K562 (cell line): Measurements from ENCODE around the gene MPL. TPM values are rescaled to one million over a fixed set of nuclear protein-coding genes. Genes with fewer than 3 reads are reported as not detected.

Source experiments
- CHD1 ChIP-seq: fragments of 200-600 bp; sonication (generic); IDR thresholded peaks from one replicate; pipeline ENCODE4 v1.6.1; 2012; ENCODE audit warnings: mild to moderate bottlenecking, moderate library complexity, low read length, inconsistent platforms
- CREB3L1 ChIP-seq: fragments of 450-650 bp; IDR thresholded peaks from 2 replicates; pipeline ENCODE4 v1.6.1; 2014; ENCODE audit warnings: low read depth, mild to moderate bottlenecking, moderate library complexity, borderline replicate concordance
- ELF1 ChIP-seq: fragments of 200-800 bp; sonication (Bioruptor generic); IDR thresholded peaks from 2 replicates; pipeline ENCODE4 v1.6.1; 2016; ENCODE audit warnings: missing genetic modification characterization, missing compliant biosample characterization
- EP400 ChIP-seq: fragments of 450-650 bp; IDR thresholded peaks from 2 replicates; pipeline ENCODE4 v1.6.1; 2017; ENCODE audit warnings: antibody characterized with exemption, mild to moderate bottlenecking, moderate library complexity
- ERF ChIP-seq: fragments of 450-650 bp; formaldehyde crosslinking; IDR thresholded peaks from 2 replicates; pipeline ENCODE4 v1.4.0; 2020; ENCODE audit warnings: mild to moderate bottlenecking, mixed read lengths
- GABPA ChIP-seq: fragments of 200-800 bp; sonication (Bioruptor generic); conservative IDR thresholded peaks from 2 replicates; pipeline ENCODE4 v1.6.1; 2016; ENCODE audit warnings: low read depth, missing genetic modification characterization, missing compliant biosample characterization
- HDGF ChIP-seq: fragments of 450-650 bp; IDR thresholded peaks from 2 replicates; pipeline ENCODE4 v1.6.1; 2016
- HMGN3 ChIP-seq: IDR thresholded peaks from 2 replicates; pipeline ENCODE4 v1.6.1; 2011; ENCODE audit warnings: borderline replicate concordance, low read depth, mild to moderate bottlenecking, mixed read lengths, low read length; ENCODE audit not compliant: insufficient read length; ENCODE audit errors: extremely low read depth
- KLF6 ChIP-seq: fragments of 250-450 bp; sonication (Bioruptor Pico); IDR thresholded peaks from 2 replicates; pipeline ENCODE4 v1.4.0; 2020; ENCODE audit warnings: mild to moderate bottlenecking, moderate library complexity, borderline replicate concordance
- MLLT1 ChIP-seq, 2 experiments: fragments of 450-650 bp; IDR thresholded peaks; 2 replicates each; pipeline ENCODE4 v1.6.1; 2016
- NCOA2 ChIP-seq, 2 experiments: fragments of 450-650 bp; IDR thresholded peaks; 2 replicates each; pipeline ENCODE4 v1.6.1; 2018; ENCODE audit warnings: mild to moderate bottlenecking in 2 of 2, moderate library complexity in 1 of 2; ENCODE audit not compliant: partially characterized antibody in 2 of 2
- NR2C2 ChIP-seq, 2 experiments: fragments of 200-800 bp in 1 of 2; sonication (Bioruptor generic) in 1 of 2; sonication (generic) in 1 of 2; formaldehyde crosslinking in 1 of 2; IDR thresholded peaks; 2 replicates each; pipeline versions ENCODE4 v1.6.1 to v1.8.0; 2016 to 2022; ENCODE audit warnings: mild to moderate bottlenecking in 1 of 2, missing compliant biosample characterization in 1 of 2, missing genetic modification characterization in 1 of 2, missing genetic modification reagents in 1 of 2
- PHB2 ChIP-seq: fragments of 450-650 bp; IDR thresholded peaks from 2 replicates; pipeline ENCODE4 v1.6.1; 2017; ENCODE audit warnings: low read depth
- RNF2 ChIP-seq: sonication (generic); IDR thresholded peaks from 2 replicates; pipeline ENCODE4 v1.6.1; 2016
- SMC3 ChIP-seq: conservative IDR thresholded peaks from 2 replicates; pipeline ENCODE4 v1.6.1; 2011; ENCODE audit warnings: low read depth, low read length, improper control_type of control experiment; ENCODE audit not compliant: insufficient read depth
- TCF15 ChIP-seq: fragments of 250-450 bp; sonication (Bioruptor Pico); IDR thresholded peaks from 2 replicates; pipeline ENCODE4 v1.8.0; 2022; ENCODE audit warnings: moderate library complexity, mild to moderate bottlenecking, inconsistent platforms
- TEAD1 ChIP-seq, 2 experiments: fragments of 450-650 bp in 1 of 2; sonication (generic) in 1 of 2; formaldehyde crosslinking; IDR thresholded peaks; 2 replicates each; pipeline versions ENCODE4 v1.4.0 to v1.8.0; 2020 to 2022; ENCODE audit warnings: mild to moderate bottlenecking in 2 of 2, missing genetic modification reagents in 1 of 2
- TRIM24 ChIP-seq, 2 experiments: fragments of 450-650 bp; IDR thresholded peaks; 2 replicates each; pipeline ENCODE4 v1.6.1; 2016
- ZMIZ1 ChIP-seq, 2 experiments: fragments of 150-350 bp in 1 of 2; IDR thresholded peaks; 2 replicates each; pipeline ENCODE4 v1.6.1; 2012 to 2016; ENCODE audit warnings: low read depth in 2 of 2, low read length in 2 of 2, mild to moderate bottlenecking in 1 of 2, moderate library complexity in 1 of 2
- polyA plus RNA-seq, 8 experiments: library from polyadenylated mRNA; depleted of rRNA in 4 of 8; stranded (reverse) in 5 of 8; unstranded in 3 of 8; fragments of >200 nt; fragmentation: Nextera tagmentation in 2 of 8; fragmentation: Illumina TruSeq in 1 of 8; extraction: Ambion mirVana in 2 of 8; extraction: Trizol in 1 of 8; gene quantifications; 2 replicates each; pipeline versions ENCODE4 v1.2.1 to v1.2.3, GENCODE V29; 2011 to 2014; ENCODE audit warnings: inconsistent platforms in 1 of 8, missing spikeins in 1 of 8
- total RNA-seq, 7 experiments: library from RNA; depleted of rRNA in 6 of 7; stranded (reverse); fragments of >200 nt in 6 of 7; fragmentation: Illumina TruSeq in 2 of 7; extraction: Trizol in 2 of 7; gene quantifications; 2 replicates each; pipeline versions ENCODE4 v1.2.1 to v1.2.3, GENCODE V29; 2011 to 2021; ENCODE audit warnings: low replicate concordance in 1 of 7

MPL gene
- total and polyA plus RNA-seq, 9 of the 15 experiments (the other 6 are each of a cell fraction or from before 2014, with no cell fraction given), result not detected

- TF ChIP-seq MLLT1 (IDR thresholded peaks at IDR 0.05) (peak; percentile 76 to 83; a peak in 3 of 4 replicates), GABPA (tag) (peak; percentile 100), TRIM24 (IDR thresholded peaks at IDR 0.05) (peak in 1 of 2 experiments; percentile 32; a peak in 1 of 4 replicates), CHD1 (peak; percentile 84), HDGF (peak; percentile 55; the same call in 1 of the 2 replicates), ZMIZ1 (IDR thresholded peaks at IDR 0.05; ENCODE audit: low read depth in 2 of 2, low read length in 2 of 2) (peak in 1 of 2 experiments; percentile 65; a peak in 1 of 4 replicates), HMGN3 (peak; percentile 81), CREB3L1 (peak; percentile 100), NCOA2 (IDR thresholded peaks at IDR 0.05; ENCODE audit: partially characterized antibody in 2 of 2) (no peak), EP400 (peak; percentile 100), ERF (CRISPR knock-in tag) (peak; percentile 41; the same call in 1 of the 2 replicates), SMC3 (no peak), ELF1 (tag) (peak; percentile 97), PHB2 (0 out of 2 replicates have a peak, but pooled peaks have one; percentile 38), RNF2 (0 out of 2 replicates have a peak, but pooled peaks have one; percentile 56), NR2C2 (CRISPR knock-in tag; IDR thresholded peaks at IDR 0.05) (peak; percentile 97), NR2C2 (tag; IDR thresholded peaks at IDR 0.05) (peak; percentile 100), KLF6 (CRISPR knock-in tag) (peak; percentile 60; the same call in 1 of the 2 replicates), TEAD1 (CRISPR knock-in tag; IDR thresholded peaks at IDR 0.05) (peak in 1 of 2 experiments; percentile 24; a peak in 1 of 4 replicates), TCF15 (CRISPR knock-in tag) (no peak)
These were observed 52.0 kb downstream of the MPL start, which contains the start of the genes MED8 and SZT2 (continued) for GRCh38 chr1:43389326-43390313.
